Measurements from ENCODE around the gene ZG16B.

Gene ZG16B

DNA sequence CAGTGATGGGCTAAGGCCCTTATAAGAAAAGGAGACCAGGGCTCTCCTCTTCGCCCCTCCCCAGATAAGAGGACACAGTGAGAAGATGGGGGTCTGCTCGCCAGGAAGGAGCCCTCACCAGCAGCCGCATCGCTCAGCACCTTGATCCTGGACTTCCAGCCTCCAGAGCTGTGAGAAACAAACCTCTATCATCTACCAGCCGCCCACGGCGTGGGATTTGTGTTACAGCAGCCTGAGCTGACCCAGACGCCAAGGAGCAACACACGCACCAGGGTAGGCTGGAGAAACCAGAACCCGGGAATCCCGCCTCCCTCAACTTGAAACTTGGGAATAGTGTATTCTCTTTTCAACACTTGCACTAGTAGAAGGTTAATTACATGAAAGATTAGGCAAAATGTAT is 4.2 kb upstream of the ZG16B start:
- no peak for FAIRE-seq

DNA sequence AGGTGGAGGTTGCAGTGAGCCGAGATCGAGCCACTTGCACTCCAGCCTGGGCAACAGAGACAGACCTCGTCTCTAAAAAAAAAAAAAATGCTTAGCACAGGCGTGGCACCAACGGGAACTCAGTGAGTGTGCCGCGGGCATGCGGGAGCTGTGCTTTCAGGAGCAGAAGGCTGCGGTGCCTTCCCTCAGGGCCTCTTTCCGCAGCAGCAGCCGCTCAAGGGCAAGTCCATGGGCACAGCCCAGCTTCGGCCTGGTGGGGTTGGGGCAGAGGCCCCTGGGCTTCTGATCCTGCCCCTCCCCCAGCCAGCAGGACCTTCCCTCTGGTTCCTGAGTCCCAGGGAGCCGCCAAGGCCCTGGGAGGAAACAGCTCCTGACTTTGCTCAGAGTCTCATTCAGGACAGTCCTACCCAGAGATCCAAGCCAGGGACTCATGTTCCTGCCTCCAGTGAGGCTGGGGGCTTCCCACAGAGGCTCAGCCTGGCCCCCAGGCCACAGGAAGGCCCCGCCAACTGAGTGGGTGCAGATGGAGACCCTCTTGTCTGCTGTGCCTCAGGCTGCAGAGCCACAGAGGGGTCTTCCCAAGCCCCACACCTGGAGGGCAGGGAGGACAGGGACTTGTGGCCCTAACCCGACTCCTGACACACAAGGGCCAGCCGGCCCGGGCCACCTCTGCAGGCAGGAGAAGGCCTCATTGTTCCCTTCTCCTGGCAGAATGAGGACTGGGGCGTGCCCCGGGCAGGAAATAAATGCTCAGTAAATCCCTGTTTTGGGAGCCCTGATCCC is 3.3 kb upstream of the ZG16B start:
- no peak for FAIRE-seq

DNA sequence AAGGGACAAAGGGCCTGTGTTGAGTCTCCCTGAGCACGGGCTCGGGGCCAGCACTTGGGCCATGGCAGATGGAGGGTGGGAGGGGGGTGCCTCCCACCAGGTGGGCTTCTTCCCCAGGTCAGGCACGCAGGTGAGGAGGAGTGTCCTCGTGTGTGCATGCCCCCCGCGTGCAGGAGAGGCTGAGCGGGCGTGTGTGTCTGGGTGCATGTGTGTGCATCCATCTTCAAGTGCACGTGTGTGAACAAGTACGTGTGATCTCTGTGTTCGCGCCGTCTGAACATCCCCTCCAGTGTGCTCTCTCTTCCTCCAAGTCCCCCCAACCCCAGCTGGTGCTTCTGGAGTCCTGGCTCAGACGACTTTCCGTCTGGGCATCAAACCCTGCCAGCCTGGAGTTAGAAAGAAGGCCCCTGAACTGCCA is 2.7 kb upstream of the ZG16B start:
- FAIRE-seq: no peak

DNA sequence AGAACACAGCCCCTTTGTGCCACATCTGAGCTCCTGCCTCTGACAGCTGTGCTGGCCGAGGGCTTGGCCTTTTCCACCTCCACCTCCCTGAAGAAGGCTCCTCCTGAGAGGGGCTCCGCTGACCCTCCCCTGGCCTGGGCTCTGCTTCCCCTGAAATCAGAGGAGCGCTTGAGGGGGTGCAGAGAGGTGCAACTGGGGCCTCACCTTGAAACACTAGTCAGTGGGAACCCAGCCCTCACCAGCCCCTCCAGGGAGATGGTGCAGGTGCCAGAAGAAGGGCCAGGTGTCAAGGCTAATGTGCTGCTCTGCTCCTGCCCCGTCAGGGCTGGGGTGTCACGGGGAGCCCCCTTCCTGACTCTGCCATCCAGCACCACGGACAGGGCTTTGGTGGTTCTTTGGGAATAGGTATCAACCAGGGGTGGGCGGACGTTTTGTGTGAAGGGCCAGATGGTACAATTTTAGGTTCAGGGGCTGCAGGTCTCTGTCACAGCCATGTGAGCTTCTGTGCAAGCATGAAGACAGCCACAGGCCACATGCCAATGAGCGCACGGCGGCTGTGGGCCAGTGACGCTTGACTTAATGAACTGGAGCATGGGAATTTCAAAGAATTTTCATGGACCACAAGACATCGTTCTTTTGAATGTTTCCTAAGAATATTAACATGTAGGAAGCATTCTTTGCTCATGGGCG is 2.1 kb upstream of the ZG16B start:
- no peak for FAIRE-seq

DNA sequence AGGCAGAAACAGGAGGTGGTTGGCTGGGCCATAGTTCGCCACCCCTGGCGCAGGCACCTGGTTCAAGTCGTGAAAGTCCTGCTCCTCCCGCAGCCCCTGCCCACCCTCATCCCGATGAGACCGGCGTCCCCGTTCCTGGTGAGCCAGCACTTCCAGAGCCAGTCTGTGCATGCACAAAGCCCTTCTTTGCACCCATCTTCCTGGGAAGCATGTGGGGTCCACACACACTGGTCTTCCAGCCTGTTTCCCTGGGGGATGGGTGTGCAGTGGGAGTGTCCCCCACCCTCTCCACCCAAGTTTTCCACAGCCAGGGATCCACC is 1.6 kb upstream of the ZG16B start:
- no peak for FAIRE-seq

DNA sequence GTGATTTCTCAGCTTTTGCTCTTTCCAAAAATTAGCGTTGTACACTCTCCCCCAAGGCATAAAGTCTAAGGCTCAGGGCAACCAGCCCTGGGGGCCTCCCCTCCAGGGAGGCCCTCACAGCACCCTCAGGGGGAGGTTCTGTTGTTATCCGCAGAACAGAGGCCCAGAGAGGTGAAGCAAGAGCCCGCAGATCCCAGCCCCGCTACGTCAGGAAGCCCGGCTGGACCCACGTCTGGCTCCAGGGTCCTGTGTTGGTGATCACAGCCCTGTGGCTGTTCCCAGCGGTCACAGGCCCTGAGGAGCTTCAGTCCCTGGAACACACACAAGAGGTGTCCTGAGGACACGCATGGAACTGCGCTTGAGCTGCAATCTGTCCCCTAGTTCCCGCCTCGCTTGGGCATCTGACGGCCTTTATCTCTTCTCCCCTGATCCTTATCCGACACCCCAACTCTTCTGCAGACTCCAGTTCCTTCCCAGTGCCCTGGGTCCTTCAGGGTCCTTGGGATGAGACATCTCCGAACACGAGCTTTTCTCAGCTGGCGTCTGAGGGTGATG is 1.1 kb upstream of the ZG16B start:
- FAIRE-seq: no peak

DNA sequence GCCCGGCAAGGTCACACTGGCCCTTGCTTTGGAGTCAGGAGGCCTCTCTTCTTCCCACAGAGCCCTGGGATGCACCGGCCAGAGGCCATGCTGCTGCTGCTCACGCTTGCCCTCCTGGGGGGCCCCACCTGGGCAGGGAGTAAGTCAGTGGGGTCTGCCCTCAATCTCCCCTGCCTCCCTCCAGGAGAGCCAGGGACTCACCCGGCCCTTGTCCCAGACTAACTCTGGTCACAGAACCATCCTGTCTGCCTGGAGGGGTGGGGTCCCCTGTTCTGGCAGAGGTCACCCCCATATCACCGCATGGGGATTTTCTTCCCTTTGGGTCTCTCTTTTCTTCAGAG is 222 bp downstream of the ZG16B start:
- no peak for FAIRE-seq

DNA sequence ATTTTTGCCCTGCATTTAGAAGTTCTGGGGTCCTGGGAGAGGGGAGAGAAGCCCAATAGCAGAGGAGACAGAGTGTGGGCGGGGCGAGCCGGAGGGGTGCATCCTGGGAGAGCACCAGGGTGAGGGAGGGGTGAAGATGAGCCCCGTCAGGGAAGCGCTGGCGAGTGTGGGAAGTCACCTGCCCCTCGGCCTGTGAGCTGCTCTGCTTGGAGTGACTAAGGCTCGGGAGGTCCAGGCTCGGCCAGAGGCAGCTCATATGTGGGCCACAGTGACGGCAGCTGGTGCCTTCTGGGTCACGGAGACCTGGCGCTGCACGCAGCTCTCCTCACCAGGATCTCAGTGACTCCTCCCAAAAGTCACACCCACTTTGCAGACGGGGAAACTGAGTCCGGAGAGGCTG is 1.1 kb downstream of the ZG16B start:
- FAIRE-seq: no peak

DNA sequence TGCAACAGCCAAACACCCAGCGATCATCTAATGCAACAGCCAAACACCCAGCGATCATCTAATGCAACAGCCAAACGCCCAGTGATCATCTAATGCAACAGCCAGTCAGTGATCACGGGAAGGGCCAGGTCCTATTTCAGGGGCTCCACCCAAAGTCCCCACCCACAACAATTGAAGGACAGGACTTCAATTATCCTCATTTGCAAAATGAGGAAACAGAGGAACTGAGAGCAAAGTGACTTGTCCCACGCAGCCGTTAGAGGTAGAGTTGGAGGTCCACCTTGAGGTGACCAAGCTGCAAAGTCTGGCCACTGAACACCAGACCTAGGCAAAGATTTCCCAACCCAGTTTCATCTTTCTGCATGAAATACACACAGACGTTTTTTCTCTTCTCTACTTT is 3.7 kb downstream of the ZG16B start:
- FAIRE-seq: no peak

DNA sequence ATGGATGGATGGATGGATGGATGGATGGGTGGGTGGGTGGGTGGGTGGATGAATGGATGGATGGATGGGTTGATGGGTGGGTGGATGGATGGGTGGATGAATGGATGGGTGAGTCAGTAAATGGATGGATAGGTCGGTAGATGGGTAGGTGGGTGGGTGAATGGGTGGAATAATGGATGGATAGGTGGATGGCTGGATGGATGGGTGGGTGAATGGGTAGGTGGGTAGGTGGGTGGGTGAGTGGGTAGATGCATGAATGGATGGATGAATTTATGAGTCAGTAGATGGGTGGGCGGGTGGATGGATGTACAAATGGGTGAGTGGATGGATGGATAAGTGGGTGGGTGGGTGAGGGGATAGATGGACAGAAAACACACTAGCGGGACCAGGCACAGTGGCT is 4.9 kb downstream of the ZG16B start:
- FAIRE-seq: no peak

DNA sequence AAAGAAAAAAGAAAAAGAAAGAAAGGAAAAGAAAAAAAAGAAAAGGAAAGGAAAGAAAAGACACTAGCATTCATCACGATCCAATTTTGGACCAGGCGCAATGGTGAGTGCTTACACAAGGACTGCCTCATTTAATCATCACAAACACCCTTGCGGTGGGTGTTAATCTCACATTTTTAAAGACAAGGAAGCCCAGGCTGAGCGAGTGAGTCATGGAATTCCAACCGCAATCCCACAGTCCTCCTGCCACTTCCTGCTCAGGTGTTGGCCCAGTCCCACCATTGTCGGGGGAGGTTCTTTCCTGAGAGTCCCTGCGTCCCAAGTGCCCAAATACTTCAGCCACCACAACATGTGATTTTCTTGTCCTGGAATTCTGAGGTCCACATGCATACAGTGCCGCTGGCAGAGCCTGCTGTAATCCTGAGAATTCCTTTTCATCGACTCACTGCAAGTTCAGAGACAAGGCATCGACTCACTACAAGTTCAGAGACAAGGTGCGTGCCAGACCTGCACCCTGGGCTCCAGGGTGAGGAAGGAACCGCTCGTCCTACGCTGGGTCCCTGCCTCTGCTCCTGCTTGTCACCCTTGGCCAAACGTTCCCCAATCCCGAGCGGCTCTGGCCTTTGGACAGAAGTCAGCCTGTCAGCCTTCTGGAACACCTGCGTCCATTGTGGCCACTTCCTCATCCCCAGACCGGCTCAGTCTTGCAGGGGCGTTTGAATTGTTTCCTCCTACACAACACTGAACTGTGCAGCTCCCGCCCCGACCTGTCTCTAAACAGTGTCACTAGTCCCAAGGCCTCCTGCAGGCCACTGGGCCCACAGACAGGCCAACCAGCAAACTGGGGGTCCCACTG is 5.8 kb downstream of the ZG16B start:
- peak; percentile 95 for FAIRE-seq

DNA sequence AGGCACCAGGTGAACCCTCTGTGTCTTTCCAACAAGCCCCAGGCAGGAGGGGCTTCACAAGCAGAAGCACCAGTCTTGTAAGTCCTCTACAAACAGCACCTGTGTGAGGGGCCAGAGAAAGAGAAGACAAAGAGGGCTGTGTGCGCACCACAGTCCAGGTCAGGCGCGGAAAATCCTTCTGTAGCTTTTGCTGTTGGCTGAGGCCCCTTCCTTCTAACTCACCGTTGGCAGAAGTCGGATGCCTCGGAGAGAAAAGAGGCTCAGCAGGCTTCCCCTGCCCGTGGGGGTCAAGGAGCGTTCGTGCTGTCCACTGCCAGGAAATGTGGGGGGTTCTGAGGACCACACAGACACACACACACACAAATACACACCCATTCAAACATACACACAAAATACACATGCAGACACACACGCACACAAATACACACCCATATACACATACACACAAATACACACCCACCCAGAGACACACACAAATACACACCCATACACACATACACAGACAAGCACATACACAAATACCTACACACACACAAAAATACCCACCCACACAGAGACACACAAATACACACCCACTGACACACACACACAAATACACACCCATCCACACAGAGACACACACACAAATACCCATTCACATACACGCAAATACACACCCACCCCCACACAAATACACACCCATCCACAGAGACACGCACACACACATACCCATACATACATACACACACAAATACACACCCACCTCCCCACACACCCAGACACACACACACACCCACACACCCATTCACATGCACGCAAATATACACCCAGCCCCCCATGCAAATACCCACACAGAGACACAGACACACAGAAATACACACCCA is 6.8 kb downstream of the ZG16B start:
- no peak for FAIRE-seq

DNA sequence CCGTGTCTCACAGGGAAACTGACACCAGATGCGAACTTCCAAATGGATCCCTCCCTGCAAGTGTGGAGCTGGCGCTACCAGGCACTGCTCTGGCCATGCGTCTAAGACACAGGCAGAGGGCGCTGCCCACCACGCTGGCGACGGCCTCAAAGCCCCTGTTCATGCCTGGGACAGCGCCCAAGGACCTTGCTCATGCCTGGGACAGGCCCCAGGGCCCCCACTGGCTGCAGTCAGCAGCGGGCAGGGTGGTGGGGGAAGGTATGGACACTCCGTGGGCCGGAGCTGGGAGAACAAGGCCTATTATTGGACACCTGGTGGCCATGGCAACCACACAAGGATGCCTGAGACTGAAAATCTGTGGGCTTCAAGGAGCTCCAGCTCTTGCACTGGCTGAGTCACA is 8.8 kb downstream of the ZG16B start:
- FAIRE-seq: no peak

DNA sequence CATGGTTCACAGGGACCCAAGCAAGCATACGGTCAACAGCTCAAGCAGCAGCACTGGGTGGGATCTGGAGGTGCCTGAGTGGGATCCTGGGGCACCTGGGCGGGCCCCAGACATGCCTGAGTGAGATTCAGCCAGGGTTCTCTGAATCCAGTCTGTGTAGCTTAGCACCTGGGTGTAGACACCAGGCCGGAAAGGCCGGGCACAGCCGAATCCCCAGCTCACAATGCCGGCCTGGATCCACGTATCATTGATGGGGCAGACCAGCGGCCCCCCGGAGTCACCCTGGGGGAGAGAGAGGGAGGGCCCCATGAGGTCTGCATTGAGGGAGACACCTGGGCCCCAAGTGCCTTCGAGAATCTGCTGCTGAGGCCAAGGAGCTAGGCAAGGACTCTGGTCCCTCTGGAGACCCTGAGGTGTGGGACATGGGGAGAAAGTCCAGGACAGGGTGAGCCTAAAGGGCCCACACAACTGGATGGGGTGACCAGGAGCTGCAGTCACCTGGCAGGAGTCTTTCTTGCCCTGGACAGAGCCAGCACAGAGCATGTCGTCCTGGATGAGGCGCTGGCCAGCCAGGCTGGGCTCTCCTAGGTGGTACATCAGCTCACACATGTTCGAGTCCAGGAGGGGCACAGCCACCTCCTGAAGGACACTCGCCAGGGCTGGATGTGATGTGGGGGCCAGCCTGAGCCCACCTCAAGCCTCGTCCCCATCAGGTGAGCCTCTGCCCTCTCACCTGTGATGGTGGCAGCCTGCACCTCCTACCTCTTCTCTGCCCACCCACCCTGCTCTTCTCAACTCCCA is 9.7 kb downstream of the ZG16B start:
- FAIRE-seq: no peak

DNA sequence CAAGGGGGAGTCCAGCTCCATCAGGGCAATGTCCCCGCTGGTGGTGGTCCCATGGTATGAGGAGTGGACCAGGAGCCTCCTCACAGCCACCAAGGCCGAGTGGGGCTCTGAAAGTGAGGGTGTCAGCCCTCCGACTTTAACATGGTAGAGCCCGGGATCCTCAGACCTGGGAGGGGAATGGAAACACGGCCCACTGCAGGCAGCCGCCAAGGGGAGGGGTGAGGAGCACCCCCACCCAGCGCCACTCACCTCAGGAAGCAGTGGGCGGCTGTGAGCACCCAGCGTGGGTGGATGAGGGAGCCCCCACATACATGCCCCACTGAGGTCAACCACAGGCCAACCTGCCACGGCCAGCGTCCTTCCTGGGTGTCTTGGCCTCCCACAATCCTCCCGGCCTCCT is 10.8 kb downstream of the ZG16B start:
- no peak for FAIRE-seq

DNA sequence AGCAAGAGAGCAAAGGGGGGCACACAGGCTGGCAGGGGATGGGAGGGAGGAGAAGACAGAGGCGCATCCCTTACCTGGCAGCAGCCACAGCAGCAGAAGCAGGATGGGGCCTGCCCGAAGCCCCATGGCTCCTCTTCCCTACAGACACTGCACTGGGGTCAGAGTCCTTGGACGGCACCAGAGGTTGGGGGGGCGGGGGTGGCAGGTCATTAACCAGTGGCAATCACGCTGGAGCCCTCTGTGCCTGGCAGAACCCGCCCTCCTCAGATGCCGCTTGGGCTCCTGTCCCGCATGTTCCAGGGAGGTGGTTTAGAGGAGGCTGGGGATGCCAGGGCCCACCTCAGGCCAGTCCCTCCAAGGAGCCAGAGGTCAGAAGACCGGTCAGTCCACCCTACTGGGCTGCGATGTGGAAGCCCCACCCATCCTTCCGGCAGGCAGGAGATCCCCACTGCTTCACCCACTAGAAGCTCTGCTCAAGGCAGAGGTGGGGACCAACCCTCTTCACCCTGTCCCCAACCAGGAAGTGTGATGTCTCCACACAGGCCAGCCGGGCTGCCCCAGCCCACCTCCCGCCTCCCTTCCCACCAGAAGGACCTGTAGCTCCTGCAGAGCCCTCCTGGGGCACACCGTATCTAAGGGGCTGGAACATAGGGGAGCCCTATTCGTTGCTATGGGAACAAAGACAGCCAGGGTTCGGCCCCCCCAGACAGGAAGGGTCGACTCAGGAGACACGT is 11.7 kb downstream of the ZG16B start:
- FAIRE-seq: no peak

DNA sequence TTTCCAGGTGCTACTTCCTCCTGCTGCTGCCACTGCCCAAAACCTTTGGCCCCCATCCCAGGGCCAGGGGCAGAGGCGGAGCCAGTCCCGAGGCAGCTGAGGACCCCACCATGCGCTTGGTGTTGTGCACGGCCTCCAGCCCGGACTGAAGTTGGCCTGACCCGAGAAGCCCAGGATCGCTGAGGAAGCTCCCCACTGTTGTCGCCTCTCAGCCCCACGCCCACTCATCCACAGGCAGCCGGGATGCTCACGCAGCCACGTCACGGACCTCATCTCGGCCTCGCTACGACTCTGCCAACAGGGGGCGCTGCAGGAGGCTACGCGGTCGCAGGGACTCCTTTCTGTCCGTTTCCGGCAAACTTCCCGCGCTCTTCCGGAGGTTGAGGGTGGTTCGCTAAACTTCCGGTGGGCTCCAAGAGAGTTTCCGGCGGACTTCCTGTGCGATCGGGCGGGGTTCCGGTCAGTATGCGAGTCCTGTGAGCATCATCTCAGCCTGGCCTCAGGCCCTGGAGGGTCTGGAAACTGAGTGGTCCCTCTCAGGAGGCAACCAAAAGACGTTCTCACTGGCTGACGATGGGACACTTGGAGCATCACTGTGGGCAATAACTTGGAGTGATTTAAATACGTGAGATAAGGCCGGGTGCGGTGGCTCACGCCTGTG is 12.4 kb downstream of the ZG16B start:
- no peak for FAIRE-seq

DNA sequence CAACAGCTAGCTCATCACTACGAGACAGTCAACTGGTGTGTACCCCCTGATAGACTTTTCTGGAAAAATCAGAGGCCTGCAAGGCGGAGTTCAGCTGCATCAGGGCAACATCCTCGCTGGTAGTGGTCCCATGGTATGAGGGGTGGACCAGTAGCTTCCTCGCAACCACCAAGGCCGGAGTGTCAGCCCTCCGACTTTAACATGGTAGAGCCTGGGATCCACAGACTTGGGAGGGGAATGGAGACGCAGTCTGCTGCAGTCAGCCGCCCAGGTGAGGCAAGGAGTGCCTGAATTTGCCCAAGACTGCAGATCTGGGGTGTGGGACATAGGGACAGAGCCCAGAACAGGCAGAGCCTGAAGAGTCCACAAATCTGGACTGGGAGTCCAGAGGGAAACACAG is 13.4 kb downstream of the ZG16B start:
- FAIRE-seq: no peak

DNA sequence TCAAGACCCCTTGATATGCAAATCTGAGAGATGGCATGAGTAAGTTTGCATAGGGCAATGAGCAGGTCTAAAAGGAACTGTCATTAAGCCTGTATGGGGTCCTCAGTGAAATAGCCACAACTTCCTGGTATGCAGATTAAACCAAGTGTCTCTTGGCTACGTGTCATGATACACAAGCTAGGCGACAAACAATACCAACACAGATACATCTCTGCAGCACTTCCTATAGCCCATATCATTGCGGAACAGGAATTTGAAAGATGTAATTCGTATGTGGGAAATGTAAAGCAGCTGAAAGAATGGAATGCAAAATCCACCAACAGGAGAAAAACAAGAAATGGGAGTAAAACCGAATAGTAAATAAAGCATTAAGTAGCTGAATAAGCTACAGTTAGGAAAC is 15.0 kb downstream of the ZG16B start:
- FAIRE-seq: no peak

DNA sequence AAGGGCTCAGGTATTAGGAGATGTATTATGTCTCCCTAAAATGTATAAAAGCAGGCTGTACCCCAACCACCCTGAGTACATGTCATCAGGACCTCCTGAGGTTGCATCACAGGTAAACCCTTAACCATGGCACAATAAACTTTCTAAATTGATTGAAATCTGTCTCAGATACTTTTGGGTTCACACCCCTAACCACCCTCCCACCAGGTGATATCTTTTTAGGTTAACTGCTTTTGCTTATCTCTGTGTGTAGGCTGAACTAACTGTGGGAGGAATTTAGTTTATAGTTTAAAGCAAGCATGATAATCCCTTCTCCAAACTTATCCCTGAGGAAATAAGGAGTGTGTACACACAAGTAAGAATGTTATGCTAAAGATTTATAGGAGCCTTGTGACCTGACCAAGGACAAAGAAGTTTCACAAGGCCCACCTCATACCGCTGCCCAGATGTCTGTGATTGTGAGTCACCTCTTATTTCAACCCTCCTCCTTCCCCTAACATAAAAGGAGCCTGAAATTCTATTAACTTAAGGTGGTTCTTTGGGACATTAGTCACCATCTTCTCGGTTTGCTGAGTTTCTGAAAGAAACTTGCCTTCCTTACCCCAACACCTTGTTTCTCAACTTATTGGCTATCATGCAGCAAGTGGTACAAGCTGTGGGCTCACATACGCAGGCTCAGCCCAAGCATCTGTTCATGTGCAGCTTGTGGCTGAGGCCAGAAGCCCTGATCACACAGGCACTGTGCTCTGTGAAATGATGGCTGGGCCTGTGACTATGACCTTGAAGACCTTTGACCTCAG is 16.6 kb downstream of the ZG16B start:
- FAIRE-seq: peak; percentile 50
